NCI-H1105 (cell line): ENCODE measurements around the gene TNP2.

Experiments
- DNase-seq: peaks from one replicate; lab custom pipeline; 2025; lab: John Stamatoyannopoulos, UW

TNP2 gene

DNA sequence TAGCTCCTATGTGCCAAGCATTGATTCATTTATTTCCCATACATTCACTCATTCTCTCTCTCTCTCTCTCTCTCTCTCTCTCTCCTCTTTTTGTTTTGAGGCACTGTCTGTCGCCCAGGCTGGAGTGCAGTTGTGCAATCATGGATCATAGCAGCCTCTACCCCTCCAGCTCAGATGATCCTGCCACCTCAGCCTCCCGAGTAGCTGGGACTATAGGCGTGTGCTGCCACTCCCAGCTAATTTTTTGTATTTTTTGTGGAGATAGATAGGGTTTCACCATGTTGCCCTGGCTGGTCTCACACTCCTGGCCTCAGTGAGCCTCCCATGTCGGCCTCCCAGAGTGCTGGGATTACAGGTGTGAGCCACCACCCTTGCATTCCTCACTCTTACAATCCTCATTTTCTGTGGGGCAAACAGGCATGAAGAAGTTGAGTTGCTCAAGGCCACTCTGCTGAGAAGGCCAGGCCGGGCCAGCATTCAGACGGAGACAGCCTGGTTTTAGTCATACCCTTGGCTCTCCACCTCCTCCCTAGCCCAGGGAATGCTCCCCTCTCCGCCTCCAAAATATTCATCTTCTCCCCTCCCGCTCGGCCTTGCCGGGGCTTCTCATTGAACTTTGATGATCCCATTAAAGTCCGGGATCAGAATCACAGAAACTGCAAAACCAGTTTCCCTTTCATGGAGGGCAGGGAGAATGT, 7.9 kb upstream of the TNP2 start:
- no peak for DNase-seq

DNA sequence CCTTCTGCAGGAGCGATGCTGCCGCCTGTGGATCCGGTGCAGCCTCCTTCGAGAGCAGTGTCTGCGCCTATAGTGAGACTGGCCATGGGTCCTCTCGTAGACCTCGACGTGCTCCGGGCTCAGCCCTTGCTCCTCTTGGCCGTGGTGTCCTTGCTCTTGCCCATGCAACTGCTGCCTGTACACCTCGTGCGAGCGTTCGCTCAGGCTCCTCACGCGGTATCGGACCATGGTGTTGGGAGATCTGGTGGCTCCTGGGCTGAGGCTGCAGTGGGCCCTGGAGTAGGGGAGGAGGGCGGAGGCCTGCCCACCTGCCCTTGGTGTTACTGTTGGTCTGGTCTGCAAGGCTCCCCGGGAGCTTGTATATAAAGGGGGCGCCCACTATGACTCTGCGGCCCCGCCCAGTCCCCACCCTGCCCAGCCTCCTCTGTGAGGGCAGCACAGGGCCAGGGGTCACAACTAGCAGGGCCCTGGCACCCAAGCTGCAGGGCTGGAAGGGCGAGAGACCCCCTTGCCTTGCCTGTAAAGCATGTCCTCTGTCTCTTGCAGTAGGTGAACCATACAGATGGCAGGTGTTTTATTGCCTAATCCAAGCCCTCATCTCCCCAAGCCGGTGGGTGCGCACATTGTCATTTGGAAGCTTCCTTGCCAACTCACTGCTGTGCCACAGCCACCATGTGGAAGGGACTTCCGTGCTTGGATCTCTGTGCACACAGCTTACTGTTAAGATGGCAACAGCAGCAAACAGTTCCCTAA, 7.2 kb upstream of the TNP2 start, which contains the start of gene PRM2:
TSS of gene PRM2 (minus strand) at position 338 of the 753 bp plus-strand sequence. CDS start at position 228, 110 bp downstream.
- DNase-seq, result no peak

DNA sequence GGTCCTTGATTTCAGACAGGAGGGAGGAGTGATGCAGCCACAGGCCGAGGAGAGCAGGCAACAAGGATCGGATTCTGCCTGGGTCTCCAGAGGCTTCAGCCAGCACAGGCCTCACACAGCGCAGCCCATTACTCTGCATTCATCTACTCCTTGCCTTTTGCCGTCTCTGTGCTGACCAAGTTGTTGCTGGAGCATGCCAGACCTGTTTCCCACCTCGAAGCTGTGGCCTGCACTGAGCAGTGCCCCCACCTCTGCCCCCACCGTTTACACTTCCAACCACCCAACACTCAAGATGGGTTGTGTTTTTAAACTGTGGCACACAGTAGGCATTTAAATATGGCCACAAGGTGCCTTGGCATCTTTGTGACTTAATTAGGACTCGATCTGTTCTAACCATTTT, 5.8 kb upstream of the TNP2 start:
- DNase-seq, result no peak

- no peak for DNase-seq
Measured at GRCh38 chr16:11273721-11274324, 4.7 kb upstream of the TNP2 start.

- no peak for DNase-seq
Measured at GRCh38 chr16:11272921-11273720, 4.0 kb upstream of the TNP2 start, which contains the start of gene PRM3. TSS of gene PRM3 (minus strand) at chr16:11273629. CDS start at chr16:11273595, 34 bp downstream.

GRCh38 chr16:11272484-11272883, 3.4 kb upstream of the TNP2 start:
- DNase-seq, result no peak

GRCh38 chr16:11271610-11272009, 2.5 kb upstream of the TNP2 start:
- no peak for DNase-seq

DNA sequence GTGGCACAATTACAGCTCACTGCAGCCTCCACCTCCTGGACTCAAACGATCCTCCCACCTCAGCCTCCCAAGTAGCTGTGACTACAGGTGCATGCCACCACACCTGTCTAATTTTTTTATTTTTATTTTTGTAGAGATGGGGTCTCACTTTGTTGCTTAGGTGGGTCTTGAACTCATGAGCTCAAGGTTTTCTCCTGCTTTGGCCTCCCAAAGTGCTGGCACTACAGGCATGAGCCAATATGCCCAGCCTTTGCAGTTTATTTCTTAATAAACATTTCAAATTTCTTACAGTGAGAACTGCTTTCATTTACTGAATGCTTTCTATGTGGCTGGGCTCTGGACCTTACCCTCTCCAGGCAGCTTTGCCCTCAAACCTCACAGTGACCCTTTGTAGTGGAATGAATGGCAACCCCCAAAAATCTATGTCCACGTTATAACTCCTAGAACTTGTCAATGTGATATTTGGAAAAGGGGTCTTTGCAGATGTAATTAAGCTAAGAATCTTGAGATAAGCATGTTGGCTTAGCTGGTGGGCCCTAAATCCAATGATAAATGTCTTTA, 1.6 kb upstream of the TNP2 start:
- DNase-seq, result no peak

DNA sequence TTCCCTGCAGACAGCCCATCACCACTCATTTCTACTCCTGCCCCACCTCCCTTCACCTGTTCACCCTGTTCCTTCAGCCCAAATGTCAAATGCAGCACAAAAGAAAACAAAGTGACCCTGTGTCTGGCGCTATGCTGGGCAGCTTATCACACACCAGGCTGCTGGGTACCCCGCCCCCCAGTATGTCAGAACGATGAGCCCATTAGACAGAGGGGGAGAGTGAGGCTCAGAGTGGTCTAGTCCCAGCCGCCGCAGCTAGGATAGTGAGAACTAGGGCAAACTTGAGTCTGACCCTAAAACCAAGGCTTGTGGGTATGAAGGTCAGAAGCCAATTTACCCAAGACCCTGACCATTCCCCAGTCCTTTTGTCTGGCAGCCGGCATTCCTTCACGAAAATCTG, 4.0 kb downstream of the TNP2 start:
- no peak for DNase-seq

DNA sequence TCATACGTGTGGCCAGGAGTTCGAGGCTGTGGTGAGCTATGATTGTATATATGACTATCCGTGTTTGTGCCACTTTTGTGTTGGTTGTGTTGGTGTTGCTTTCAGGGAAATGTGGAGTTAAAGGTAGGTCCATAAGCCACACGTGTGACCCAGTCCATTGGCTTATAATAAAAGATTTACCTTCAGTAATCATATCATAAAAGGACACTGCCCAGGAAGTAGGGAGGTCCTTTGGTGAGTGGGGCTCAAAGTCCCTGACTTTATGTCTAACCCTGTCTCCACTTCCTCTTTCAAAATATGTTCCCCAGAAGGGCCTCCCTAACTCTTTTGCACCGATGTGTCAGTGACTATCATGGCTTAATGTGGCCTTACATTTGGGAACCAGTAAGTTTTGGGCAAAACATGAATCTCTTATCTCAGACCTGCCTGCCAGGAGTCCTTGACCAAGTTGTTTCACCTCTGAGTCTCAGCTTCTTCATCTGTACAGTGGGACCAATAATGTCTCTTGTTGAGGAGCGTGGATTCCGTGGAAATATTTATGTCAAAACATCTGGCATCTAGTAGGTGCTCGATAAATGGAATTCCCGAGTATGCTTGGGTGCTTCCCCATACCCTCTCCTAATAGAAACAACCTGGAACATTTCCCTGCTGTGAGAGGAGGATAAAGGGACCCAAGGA, 4.8 kb downstream of the TNP2 start:
- DNase-seq, result no peak

GRCh38 chr16:11263737-11264136, 5.4 kb downstream of the TNP2 start:
- no peak for DNase-seq

- DNase-seq, result no peak
Measured at GRCh38 chr16:11262915-11263314, 6.2 kb downstream of the TNP2 start.

DNA sequence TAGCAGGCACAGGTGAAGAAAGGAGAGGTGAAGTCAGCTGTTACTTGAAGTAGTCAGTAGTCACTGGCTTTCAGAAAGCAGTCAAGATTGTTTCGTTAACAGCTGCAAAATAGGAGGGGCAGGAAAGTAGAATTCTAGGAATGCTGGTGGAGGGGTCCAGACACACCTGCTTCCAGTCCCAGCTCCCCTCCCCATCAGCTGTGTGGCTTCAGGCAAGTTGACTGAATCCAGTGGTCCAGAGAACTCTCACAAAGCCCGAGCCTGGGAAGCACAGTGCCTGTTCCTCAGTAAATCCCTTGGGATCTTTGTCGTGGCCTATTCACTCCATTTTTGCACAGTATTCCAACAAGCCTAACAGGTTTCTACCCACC, 8.5 kb downstream of the TNP2 start:
- DNase-seq, result no peak

DNA sequence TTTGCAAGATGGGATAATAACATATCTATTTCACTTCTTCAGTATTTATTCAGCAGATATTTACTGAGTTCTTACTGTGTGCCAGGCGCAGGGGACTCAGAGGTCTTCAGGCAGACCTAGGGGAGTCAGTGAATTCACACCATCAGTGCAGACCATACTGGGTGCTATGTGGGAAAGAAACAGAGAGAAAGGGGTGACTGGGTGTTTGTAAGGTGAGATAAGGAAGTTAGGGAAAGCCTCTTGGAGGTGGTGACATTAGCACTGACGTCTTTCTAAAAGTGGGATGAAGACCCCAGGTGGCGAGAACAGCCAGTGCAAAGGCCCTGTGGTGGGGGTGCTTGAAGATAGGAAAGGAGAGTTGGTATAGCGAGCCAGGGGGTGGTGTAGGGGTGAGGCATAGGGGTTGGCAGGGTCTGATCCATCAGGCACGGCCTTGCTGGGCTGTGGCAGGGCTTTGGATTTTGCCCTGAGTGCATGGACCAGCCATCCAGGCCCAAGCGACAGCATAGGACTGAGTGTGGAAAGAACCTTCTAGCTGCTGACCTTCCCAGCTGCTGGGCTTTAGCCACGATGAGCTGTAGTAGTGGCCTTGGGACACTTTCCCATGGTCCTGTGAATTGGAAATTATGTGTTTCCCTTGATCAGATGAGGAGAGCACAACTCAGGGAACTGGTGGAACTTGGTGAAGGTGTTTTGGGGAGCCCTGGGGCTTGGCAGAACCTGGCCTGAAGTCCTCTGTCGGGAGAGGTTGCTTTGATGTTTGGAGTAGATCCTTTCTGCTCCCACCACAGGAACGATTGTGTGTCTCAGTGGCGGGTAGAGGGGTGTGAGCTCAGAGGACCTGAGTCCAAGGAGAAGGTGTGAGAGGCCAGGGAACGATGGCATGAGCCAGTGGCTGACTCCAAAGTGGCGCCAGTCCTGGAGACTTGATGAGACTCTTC, 9.2 kb downstream of the TNP2 start:
- DNase-seq, result no peak

DNA sequence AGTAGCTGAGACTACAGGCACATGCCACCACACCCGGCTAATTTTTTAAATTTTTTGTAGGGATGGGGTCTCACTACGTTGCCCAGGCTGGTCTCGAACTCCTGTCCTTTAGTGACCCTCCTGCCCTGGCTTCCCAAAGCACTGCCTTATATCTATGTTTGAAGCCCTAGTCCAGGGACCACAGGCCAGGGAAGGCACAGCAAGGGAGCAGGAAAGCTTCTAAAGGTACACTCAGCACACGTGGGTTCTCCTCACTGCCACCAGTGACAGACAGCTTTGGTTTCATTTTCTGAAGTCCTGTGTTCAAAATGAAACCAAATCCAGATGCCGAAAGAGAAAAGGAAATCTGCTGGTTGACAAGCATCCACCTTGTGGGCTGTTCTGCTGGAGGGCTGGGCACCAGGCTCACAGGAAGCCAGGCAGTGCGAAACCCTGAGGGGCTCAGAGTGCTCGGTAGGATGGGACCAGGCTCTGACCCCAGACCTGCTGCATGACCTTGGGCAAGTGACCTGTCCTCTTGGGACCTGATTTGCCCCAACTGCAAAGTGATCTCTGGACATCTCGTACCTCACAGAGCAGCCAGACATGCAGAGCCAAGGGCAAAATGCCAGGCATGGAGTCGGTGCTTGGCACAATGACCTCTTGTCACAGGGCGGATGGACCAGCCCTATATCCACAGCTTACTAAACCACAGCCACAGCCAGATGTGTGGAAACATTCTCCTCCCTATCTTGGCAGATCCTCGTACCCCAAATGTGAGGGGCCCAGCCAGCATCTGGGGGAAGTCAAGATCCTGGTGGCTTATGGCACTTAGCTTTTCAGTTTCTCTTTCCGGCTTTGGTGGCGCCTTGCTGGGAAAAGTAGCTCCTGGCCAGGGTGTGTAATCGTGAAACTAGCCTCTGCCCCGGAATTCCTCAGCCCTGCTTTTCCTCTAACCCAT, 10.3 kb downstream of the TNP2 start:
- no peak for DNase-seq

GRCh38 chr16:11257131-11257938, 11.8 kb downstream of the TNP2 start:
- DNase-seq, result peak; percentile 71

DNA sequence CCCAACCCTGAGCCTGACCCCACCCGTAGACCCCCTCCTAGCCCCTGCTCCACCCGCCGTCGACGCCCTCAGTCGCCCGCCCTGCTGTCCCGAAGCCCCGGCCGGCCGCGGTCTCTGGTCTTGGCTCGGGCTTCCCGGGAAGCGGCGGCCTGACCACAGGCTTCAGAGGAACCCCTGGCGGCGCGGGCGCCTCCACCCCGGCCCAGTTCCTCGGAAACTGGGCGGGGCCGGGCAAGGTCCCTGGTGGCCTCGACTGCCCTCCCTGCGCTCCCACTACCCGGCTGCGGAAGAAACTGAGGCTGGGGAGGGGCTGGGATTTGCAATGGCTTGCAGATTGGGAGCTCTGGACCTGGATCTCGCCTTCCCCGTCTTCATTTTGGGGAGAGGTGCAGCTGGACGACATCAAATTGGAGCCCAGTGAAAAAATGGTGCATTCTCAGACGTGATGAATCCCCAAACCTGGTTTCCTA, 12.4 kb downstream of the TNP2 start:
- DNase-seq, result no peak
